GM19467 (cell line): ENCODE data around the gene CELSR2.

Experiments
- ATAC-seq: cut with Tn5 transposase; IDR thresholded peaks from one replicate; pipeline ENCODE4 v1.9.1; 2021; ENCODE audit warnings: mild to moderate bottlenecking, moderate library complexity; ENCODE audit not compliant: unreplicated experiment

The CELSR2 gene

DNA sequence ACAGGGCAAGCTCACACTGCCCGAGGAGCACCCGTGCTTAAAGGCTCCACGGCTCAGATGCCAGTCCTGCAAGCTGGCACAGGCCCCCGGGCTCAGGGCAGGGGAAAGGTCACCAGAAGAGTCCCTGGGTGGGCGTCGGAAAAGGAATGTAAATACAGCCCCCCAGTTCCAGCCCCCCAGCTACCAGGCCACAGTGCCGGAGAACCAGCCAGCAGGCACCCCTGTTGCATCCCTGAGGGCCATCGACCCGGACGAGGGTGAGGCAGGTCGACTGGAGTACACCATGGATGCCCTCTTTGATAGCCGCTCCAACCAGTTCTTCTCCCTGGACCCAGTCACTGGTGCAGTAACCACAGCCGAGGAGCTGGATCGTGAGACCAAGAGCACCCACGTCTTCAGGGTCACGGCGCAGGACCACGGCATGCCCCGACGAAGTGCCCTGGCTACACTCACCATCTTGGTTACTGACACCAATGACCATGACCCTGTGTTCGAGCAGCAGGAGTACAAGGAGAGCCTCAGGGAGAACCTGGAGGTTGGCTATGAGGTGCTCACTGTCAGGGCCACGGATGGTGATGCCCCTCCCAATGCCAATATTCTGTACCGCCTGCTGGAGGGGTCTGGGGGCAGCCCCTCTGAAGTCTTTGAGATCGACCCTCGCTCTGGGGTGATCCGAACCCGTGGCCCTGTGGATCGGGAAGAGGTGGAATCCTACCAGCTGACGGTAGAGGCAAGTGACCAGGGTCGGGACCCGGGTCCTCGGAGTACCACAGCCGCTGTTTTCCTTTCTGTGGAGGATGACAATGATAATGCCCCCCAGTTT, 1.3 kb downstream of the CELSR2 start:
- ATAC-seq, result no peak

DNA sequence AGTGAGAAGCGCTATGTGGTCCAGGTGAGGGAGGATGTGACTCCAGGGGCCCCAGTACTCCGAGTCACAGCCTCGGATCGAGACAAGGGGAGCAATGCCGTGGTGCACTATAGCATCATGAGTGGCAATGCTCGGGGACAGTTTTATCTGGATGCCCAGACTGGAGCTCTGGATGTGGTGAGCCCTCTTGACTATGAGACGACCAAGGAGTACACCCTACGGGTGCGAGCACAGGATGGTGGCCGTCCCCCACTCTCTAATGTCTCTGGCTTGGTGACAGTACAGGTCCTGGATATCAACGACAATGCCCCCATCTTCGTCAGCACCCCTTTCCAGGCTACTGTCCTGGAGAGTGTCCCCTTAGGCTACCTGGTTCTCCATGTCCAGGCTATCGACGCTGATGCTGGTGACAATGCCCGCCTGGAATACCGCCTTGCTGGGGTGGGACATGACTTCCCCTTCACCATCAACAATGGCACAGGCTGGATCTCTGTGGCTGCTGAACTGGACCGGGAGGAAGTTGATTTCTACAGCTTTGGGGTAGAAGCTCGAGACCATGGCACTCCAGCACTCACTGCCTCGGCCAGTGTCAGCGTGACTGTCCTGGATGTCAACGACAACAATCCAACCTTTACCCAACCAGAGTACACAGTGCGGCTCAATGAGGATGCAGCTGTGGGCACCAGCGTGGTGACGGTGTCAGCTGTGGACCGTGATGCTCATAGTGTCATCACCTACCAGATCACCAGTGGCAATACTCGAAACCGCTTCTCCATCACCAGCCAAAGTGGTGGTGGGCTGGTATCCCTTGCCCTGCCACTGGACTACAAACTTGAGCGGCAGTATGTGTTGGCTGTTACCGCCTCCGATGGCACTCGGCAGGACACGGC, 2.2 kb downstream of the CELSR2 start:
- ATAC-seq, result no peak

DNA sequence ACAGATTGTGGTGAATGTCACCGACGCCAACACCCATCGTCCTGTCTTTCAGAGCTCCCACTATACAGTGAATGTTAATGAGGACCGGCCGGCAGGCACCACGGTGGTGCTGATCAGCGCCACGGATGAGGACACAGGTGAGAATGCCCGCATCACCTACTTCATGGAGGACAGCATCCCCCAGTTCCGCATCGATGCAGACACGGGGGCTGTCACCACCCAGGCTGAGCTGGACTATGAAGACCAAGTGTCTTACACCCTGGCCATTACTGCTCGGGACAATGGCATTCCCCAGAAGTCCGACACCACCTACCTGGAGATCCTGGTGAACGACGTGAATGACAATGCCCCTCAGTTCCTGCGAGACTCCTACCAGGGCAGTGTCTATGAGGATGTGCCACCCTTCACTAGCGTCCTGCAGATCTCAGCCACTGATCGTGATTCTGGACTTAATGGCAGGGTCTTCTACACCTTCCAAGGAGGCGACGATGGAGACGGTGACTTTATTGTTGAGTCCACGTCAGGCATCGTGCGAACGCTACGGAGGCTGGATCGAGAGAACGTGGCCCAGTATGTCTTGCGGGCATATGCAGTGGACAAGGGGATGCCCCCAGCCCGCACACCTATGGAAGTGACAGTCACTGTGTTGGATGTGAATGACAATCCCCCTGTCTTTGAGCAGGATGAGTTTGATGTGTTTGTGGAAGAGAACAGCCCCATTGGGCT, 3.0 kb downstream of the CELSR2 start:
- no peak for ATAC-seq

DNA sequence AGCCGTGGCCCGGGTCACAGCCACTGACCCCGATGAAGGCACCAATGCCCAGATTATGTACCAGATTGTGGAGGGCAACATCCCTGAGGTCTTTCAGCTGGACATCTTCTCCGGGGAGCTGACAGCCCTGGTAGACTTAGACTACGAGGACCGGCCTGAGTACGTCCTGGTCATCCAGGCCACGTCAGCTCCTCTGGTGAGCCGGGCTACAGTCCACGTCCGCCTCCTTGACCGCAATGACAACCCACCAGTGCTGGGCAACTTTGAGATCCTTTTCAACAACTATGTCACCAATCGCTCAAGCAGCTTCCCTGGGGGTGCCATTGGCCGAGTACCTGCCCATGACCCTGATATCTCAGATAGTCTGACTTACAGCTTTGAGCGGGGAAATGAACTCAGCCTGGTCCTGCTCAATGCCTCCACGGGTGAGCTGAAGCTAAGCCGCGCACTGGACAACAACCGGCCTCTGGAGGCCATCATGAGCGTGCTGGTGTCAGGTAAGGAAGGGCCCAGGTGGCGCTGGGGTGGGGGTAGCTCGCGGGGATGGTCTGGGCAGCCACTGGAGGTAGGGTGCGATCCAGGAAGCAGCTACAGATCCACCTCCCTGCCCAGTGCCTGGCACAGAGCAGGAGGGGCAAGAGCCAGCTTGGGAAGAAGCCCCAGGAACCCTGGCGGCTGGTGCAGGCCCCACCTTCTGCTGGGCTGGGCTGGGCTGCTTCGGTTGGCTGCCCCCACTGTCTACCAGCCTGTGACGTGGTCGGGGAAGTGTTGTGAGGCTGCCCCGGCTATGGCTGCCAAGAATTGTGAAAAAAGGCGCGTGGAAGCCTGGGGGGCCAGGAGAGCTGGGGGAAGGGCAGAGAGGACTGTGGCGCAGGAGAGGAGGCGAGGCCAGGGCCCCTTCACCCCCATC, 3.8 kb downstream of the CELSR2 start:
- no peak for ATAC-seq

DNA sequence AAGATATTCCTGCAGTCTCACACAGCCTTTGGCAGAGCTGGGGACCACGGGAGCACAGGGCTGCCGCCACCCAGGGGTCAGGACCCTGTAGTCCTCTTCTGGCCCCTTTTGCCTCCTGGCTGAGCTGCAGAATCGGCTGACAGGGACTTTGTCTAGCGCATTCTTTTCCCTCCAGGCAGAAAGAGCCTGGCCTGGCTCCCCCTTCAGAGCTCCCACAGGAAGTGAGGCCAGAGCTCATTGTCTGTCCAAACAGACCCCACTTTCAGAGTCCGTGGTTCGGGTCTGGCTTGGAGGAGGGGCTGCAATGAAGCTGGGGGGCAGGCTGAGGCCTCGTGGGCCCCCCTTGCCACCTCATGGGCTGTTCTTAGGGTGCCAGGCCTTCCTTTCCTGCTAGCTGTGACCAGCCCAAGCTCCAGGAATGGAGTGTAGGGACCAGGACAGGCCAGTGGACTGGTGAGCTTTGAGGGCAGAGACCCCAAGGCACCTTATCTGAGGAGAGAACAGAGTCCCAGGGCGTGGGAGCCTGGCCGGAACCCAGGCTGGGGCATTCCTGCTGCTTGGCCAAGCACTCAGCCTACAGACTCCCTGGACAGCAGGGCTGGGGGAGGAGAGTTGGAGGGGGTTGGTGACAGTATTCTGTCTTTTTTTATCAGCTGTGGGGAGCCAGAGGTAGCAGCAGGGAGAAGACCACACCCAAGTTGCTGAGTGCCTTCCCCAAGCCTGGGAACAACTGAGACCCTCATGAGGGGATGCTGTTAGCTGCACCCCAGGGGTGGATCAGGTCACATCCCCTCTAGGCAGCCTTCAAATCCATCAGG, 4.7 kb downstream of the CELSR2 start:
- ATAC-seq, result no peak

DNA sequence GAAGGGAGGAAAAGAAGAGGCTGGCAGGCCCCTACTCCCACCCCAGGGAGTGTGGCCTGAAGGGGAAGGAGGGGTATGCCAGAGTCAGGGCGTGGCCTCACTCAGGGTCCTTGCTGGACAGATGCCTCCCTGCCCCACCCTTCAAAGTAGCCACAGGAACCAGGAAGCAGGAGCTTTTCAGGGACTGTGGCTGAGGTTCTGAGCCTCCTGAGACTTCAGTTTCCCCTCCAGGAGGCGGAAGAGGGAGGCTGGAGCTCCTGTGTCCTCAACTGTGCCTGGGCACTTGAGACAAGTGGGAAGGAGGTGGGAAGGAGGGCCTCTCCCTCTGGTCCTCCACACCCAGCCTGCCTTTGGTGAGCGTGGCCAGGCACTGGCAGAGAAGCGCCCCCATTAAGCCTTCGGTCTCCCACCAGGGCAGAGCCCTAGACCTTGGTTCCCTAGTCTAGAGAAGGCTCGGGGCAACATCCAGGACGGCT, 5.3 kb downstream of the CELSR2 start:
- ATAC-seq, result no peak

DNA sequence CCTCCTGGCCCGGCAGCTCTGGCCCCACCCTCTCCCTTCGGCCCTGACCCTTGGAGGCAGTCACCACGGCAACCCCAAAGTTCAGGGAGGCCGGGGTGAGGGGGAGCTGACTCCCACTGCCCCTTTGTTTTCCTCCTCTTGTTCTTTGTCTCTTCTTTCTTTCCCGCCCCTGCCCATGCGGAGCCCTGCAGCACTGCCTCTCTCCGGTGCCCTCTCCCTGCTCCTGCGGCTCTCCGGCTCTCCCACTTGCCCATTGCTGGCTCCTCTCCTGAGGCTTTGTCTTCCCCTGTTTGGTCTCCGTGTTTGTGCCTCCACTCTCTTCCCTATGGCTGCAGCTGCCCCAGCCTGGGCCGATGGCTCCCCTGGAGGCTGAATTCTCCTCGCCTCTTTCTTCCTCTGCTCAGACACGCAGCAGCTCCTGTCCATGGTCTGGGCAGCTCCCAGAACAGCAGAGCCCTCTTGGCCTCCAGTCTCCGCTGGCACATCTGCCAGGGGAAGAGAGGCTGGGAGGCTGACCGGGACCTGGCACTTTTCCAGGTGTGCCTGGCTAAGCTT, 5.8 kb downstream of the CELSR2 start:
- no peak for ATAC-seq

DNA sequence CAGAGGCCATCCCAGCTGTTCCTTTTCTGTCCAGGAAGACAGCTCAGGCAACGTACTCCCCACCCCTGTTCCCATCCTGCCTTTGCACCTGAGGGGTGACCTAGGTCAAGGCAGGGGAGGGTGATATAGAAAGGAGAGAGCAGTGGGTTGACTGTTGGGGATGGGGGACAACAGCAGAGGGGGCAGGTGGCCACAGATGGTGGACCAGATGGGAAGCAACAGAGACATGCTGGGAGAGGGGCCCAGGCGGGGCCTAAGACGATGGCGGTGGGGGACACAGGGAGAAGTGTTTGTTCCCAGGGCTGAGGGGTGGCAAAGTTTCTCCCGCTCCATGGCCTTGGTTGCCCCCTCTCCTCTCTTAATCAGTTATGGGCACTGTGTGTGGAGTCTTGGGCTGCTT, 6.3 kb downstream of the CELSR2 start:
- ATAC-seq, result no peak

DNA sequence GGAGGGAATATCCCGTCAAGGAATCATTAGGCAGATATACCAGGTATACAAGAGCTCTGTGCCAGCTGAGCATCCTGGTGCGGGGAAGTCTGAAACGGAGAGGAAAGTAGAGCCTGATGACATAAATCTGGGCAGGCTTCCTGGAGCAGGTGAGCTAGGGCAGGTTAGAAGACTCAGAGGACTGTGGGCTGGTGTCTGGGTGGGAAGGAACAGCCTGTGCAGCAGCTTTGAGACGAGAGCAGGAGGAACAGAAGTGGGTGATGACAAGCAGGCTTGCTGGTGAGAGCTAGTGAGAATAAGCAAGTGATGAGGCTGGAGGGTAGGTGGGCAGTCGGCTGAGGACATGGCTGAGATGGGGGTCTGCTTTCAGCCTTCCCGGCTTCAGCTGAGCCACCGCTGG, 6.7 kb downstream of the CELSR2 start:
- ATAC-seq, result no peak

DNA sequence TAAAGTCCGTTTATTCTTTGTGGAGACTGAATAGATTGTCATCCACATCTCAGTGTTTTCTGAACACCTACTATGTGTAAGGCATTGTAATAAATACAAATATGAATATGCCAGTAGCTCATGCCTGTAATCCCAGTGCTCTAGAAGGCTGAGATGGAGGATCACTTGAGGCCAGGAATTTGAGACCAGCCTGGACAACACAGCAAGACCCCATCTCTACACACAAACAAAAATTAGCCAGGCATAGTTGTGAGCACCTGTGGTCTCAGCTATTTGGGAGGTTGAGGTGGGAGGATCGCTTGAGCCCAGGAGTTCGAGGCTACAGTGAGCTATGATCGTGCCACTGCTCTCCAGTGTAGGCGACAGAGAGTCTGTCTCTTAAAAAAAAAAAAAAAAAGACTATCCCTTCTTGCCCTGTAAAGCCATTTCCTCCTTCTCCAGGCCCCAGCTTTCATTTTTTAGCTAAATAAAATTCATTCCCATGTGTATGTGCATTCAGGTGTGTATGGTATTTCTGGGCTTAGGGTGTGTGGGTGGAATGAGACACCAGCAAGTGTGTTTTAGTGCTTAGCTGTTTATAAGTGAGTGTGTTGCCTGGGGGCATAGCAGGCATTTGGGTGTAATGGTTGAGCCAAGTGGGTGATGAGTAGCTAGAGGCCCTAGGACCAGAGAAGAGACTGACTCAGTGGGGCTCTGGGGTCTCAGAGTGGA, 7.8 kb downstream of the CELSR2 start:
- ATAC-seq, result no peak

DNA sequence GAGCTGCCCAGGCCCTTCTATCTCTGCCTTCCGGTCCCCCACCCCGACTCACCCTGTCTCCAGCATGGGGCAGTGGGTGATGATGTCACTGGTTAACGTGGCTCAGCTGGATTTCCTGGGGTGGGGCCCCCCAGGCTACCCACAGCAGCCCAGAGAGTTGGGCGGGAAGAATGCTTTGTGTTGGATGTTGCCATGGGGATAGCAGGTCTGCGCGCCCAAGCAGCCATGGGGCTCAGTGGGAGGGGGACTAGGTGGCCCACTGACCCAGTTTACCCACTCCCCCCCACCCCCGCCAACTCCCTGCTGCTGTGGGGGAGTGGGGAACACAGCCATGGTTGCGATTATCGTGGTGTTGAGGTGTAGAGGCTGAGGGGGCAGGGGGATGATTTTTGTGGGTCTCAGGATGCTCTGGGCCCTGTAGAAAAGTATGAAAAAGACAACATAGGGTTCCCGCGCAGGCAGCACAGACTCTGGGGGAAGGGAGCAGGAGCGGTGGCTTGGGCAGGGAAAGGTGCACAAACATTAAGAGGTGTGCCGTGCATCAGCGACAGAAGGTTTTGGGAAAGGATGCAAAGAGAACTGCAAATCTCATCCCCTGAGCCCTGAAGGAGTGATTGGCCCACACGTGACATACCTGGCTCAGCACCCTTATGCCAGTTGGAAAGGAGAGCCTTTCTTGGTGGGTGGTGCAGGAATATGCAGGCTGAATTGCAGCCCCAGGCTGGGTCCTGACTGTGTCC, 8.5 kb downstream of the CELSR2 start:
- ATAC-seq, result no peak

DNA sequence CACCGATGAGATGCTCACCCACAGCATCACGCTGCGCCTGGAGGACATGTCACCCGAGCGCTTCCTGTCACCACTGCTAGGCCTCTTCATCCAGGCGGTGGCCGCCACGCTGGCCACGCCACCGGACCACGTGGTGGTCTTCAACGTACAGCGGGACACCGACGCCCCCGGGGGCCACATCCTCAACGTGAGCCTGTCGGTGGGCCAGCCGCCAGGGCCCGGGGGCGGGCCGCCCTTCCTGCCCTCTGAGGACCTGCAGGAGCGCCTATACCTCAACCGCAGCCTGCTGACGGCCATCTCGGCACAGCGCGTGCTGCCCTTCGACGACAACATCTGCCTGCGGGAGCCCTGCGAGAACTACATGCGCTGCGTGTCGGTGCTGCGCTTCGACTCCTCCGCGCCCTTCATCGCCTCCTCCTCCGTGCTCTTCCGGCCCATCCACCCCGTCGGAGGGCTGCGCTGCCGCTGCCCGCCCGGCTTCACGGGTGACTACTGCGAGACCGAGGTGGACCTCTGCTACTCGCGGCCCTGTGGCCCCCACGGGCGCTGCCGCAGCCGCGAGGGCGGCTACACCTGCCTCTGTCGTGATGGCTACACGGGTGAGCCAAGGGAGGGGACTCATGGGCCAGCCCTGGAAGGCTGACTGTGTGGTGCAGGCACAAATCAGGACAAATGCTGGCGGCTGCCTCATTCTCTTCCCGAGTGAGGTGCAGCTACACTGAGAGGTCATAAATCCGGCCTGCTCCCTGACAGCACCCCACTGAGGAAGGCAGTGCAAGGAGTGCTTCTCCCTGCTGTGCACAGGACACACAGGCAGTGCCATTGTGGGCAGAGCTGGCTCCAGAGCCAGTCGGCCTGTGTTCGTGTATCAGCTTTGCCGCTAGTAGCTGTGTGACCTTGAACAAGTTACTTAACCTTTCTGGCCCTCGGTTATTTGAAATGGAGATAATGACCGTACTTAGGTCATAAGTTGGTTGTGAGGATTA, 9.4 kb downstream of the CELSR2 start:
- no peak for ATAC-seq

DNA sequence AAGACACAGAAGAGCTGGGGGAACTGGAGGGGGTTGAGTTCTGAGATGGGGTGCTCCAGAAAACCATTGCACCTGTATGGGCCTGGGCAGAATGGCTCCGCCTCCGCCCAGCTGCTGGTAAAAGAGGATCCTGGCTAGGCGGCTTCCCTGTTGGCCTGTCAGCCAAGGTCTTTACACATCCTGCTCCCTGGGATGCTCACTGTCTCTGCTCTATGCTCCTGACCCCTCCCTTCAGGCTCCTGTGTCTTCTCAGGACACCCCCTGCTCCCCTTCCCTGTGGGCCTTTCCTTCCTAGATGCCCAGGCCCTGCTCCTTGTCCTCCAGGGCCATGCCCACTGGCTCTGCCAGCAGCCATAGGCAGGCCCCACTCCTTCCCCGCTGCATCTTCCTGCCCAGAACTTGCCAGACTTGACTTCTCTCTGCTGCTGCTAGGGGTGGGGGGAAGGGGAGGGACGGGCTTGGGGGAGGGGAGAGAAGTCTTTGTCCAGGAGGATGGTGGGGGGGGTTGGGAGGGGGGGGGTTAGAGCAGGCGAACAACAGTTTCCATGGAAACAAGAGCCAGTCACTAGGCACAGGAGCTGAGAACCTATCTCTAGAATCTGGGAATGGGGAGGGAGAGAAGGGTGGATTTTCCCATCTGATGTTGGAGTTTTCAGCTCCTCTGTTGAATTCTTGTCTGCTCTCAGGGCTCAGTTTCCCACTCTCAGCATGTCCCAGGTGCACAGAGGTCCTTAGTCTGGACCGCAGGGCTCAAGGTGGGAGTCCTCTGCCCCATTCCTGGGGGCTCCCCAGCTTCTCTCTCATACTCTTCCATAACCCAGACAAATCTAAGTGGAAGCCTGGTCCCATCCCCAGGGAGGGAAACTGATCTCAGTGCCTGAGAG, 10.6 kb downstream of the CELSR2 start:
- ATAC-seq, result no peak

DNA sequence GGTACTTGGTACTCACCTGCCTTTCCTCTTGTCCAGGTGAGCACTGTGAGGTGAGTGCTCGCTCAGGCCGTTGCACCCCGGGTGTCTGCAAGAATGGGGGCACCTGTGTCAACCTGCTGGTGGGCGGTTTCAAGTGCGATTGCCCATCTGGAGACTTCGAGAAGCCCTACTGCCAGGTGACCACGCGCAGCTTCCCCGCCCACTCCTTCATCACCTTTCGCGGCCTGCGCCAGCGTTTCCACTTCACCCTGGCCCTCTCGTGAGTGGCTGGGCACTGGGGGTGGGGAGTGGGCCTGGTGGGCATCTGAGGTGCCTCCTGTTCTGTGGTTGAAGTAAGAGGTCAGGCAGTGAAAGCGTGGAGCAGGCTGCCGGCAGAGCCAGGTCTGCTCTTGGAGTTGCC, 11.7 kb downstream of the CELSR2 start:
- ATAC-seq, result no peak

DNA sequence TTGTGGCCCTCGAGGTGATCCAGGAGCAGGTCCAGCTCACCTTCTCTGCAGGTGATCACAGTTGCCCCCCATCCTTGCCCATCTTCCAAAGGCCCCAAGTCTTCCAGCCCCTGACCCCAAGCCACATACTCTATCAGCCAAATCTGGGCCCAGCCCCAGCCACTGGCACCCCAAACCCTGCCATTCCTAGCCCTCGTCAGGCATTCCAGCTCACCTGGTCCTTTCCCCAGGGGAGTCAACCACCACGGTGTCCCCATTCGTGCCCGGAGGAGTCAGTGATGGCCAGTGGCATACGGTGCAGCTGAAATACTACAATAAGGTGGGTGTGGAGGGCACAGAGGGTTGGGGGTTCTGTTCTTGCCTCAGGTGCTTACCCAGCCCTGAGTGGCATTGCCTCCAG, 12.2 kb downstream of the CELSR2 start:
- ATAC-seq, result no peak
